Astrocyte of the spinal cord (primary cell): ENCODE results near the gene CCDC85C.

Source experiments
- DNase-seq: peaks from one replicate; pipeline ENCODE4 v3.0.0; 2011; ENCODE audit warnings: low read depth, low spot score
- H3K4me3 ChIP-seq: 2 replicates; pipeline ENCODE4 v1.5.1; 2011; ENCODE audit warnings: low read depth, mild to moderate bottlenecking, low read length, moderate library complexity
- CTCF ChIP-seq: IDR thresholded peaks from 2 replicates; pipeline ENCODE4 v1.5.1; 2012; ENCODE audit warnings: low read depth, mild to moderate bottlenecking, low read length, inconsistent platforms
- in situ Hi-C: cut with HindIII; loops from 2 replicates; pipeline ENCODE4 v1.10.0; 2017; ENCODE audit warnings: low sequenced_read_pairs

Gene CCDC85C

GRCh38 chr14:99630202-99630601 lies 26.2 kb upstream of the CCDC85C start:
- DNase-seq = no peak
- no peak for TF ChIP-seq CTCF
- no peak overlapping the region for H3K4me3 ChIP-seq
- in situ Hi-C loops = no loop called here

GRCh38 chr14:99628887-99629618 lies 25.0 kb upstream of the CCDC85C start:
- in situ Hi-C loops = no loop called here
- DNase-seq = peak; percentile 63
- no peak overlapping the region for H3K4me3 ChIP-seq
- TF ChIP-seq CTCF = peak; percentile 98

- no peak overlapping the region for H3K4me3 ChIP-seq
- TF ChIP-seq CTCF = no peak
- in situ Hi-C loops = no loop called here
- DNase-seq = no peak
These were observed 23.7 kb upstream of the CCDC85C start for GRCh38 chr14:99627510-99628381.

GRCh38 chr14:99627100-99627499 lies 23.1 kb upstream of the CCDC85C start:
- no peak overlapping the region for H3K4me3 ChIP-seq
- DNase-seq = no peak
- in situ Hi-C loops = no loop called here
- TF ChIP-seq CTCF = no peak

- DNase-seq = no peak
- TF ChIP-seq CTCF = no peak
- no peak overlapping the region for H3K4me3 ChIP-seq
- in situ Hi-C loops = no loop called here
These were observed 22.1 kb upstream of the CCDC85C start for GRCh38 chr14:99626041-99626648.

GRCh38 chr14:99625476-99625875 lies 21.5 kb upstream of the CCDC85C start:
- no peak for TF ChIP-seq CTCF
- DNase-seq = no peak
- in situ Hi-C loops = no loop called here
- no peak overlapping the region for H3K4me3 ChIP-seq
